ENCODE results near the gene YAF2. TPM values are rescaled to one million over a fixed set of nuclear protein-coding genes. Genes with fewer than 3 reads are reported as not detected.

The YAF2 gene
- total RNA-seq, 2 experiments from 2014 or later: 53.6 to 54.7 TPM

- peaks cover 10% of the 10 kb centered on the region for H3K4me1 Mint-ChIP-seq (ENCODE audit: low read depth)
- H3K4me3 Mint-ChIP-seq: no peak overlapping the region
- POLR2A ChIA-PET: no interaction called here
- Histone ChIP-seq H3K4me3 (ENCODE audit: low read length) (no peak overlapping the region), H3K9me3 (ENCODE audit: control insufficient read depth in 1 of 2, insufficient read depth in 1 of 2, low read length in 2 of 2) (no peaks in the 10 kb centered on the region), H3K36me3 (ENCODE audit: insufficient read depth, low read length) (peaks cover 6% of the 10 kb centered on the region), H3K4me1 (ENCODE audit: insufficient read depth, low read length) (no peaks in the 10 kb centered on the region), H3K27ac (ENCODE audit: low read depth in 1 of 2, low read length in 2 of 2) (no peak overlapping the region), H3K27me3 (ENCODE audit: control insufficient read depth in 1 of 2, insufficient read depth in 2 of 2, low read length in 2 of 2) (no peaks in the 10 kb centered on the region)
- CTCF ChIA-PET: no interaction called here
- H3K27ac Mint-ChIP-seq: peak overlapping the region; percentile 27
- no peak for DNase-seq
- no peaks in the 10 kb centered on the region for H3K9me3 Mint-ChIP-seq
- H3K36me3 Mint-ChIP-seq (ENCODE audit: low read depth): peaks cover 39% of the 10 kb centered on the region
- intact Hi-C loops (cut with DNase I, micrococcal nuclease): no loop called here
- ATAC-seq (ENCODE audit: poor library complexity): no peak
- H3K27me3 Mint-ChIP-seq: no peaks in the 10 kb centered on the region
- TF ChIP-seq CTCF (IDR thresholded peaks at IDR 0.05): no peak
Measured at GRCh38 chr12:42119085-42119633, 118.9 kb downstream of the YAF2 start.

- CTCF ChIA-PET: interaction anchor here (1.1 kb wide), 1 partner anchor 10 kb away, joined by 3 read pairs; no protein-coding TSS in a partner anchor
- TF ChIP-seq CTCF (IDR thresholded peaks at IDR 0.05): no peak
- POLR2A ChIA-PET: no interaction called here
- H3K27ac Mint-ChIP-seq: peak overlapping the region; percentile 27
- Histone ChIP-seq H3K36me3 (ENCODE audit: insufficient read depth, low read length) (peaks cover 6% of the 10 kb centered on the region), H3K9me3 (ENCODE audit: control insufficient read depth in 1 of 2, insufficient read depth in 1 of 2, low read length in 2 of 2) (no peaks in the 10 kb centered on the region), H3K27me3 (ENCODE audit: control insufficient read depth in 1 of 2, insufficient read depth in 2 of 2, low read length in 2 of 2) (no peaks in the 10 kb centered on the region), H3K4me3 (ENCODE audit: low read length) (no peak overlapping the region), H3K27ac (ENCODE audit: low read depth in 1 of 2, low read length in 2 of 2) (no peak overlapping the region), H3K4me1 (ENCODE audit: insufficient read depth, low read length) (no peaks in the 10 kb centered on the region)
- DNase-seq: no peak
- no peaks in the 10 kb centered on the region for H3K9me3 Mint-ChIP-seq
- peaks cover 15% of the 10 kb centered on the region for H3K4me1 Mint-ChIP-seq (ENCODE audit: low read depth)
- H3K4me3 Mint-ChIP-seq: no peak overlapping the region
- peaks cover 47% of the 10 kb centered on the region for H3K36me3 Mint-ChIP-seq (ENCODE audit: low read depth)
- intact Hi-C loops (cut with DNase I, micrococcal nuclease): no loop called here
- no peaks in the 10 kb centered on the region for H3K27me3 Mint-ChIP-seq
- ATAC-seq (ENCODE audit: poor library complexity): no peak
Measured at GRCh38 chr12:42118136-42118879, 119.7 kb downstream of the YAF2 start.

DNA sequence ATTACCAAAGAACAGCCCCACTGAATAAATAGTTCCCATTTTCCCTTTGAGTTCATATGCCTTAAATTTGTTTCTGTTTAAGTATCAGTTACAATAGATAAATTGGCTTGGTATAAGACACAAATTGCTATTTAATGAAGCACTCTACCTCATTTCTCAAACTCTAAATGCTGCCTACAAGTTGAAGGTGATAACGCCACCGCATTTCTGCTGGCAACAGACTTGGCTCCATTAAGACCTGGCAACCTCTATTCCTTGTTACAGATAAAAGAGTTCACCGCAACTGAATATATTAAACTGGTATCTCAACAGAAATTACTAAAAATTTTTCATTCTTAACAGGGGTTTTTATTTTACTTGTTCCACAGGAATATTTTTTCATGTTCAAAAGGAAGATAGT is 129.0 kb downstream of the YAF2 start:
- TF ChIP-seq CTCF (IDR thresholded peaks at IDR 0.05): no peak
- DNase-seq (no peak), ATAC-seq (ENCODE audit: poor library complexity) (no peak)
- H3K9me3 ChIP-seq (ENCODE audit: control insufficient read depth in 1 of 2, insufficient read depth in 1 of 2, low read length in 2 of 2): no peaks in the 10 kb centered on the region
- POLR2A ChIA-PET: no interaction called here
- peaks cover 6% of the 10 kb centered on the region for H3K36me3 ChIP-seq (ENCODE audit: insufficient read depth, low read length)
- no peaks in the 10 kb centered on the region for H3K27me3 ChIP-seq (ENCODE audit: control insufficient read depth in 1 of 2, insufficient read depth in 2 of 2, low read length in 2 of 2)
- H3K4me3 ChIP-seq (ENCODE audit: low read length): no peak overlapping the region
- no peaks in the 10 kb centered on the region for H3K4me1 ChIP-seq (ENCODE audit: insufficient read depth, low read length)
- CTCF ChIA-PET: interaction anchor here (1.1 kb wide), 1 partner anchor 85 kb away, joined by 3 read pairs; no protein-coding TSS in a partner anchor
- no peak overlapping the region for H3K27ac ChIP-seq (ENCODE audit: low read depth in 1 of 2, low read length in 2 of 2)
- no peaks in the 10 kb centered on the region for H3K9me3 Mint-ChIP-seq
- intact Hi-C loops (cut with DNase I, micrococcal nuclease): no loop called here
- H3K27ac Mint-ChIP-seq: no peak overlapping the region
- H3K36me3 Mint-ChIP-seq (ENCODE audit: low read depth): peaks cover 68% of the 10 kb centered on the region
- H3K4me1 Mint-ChIP-seq (ENCODE audit: low read depth): peaks cover 17% of the 10 kb centered on the region
- H3K27me3 Mint-ChIP-seq: no peaks in the 10 kb centered on the region
- H3K4me3 Mint-ChIP-seq: no peak overlapping the region

Other genes with a start within 250 kb of the YAF2 start
- gene GXYLT1, start 93.4 kb downstream of the YAF2 start, total RNA-seq: 1 to 10 TPM; 8.0 to 8.2 TPM
- gene ZCRB1, start 87.8 kb upstream of the YAF2 start, total RNA-seq: 10 to 100 TPM; 30.3 to 31.4 TPM
- 100 to 1,000 TPM; 100 to 105 TPM for gene PPHLN1, start 87.9 kb upstream of the YAF2 start, total RNA-seq

All from CD4-positive, alpha-beta T cell (primary cell).